Activated gamma-delta T cell treated with Interleukin-2 at 50 U/mL for 16 hours (primary cell): ENCODE data around the gene ZFYVE1.
"Not testable (repeated sequence)": the region's sequence is repeated elsewhere in the genome, so short reads cannot be mapped to it uniquely, and the experiment has no call there.

ENCODE experiments used
- DNase-seq: peaks from one replicate; pipeline ENCODE4 v3.0.0-alpha.2; 2020

Gene ZFYVE1

DNA sequence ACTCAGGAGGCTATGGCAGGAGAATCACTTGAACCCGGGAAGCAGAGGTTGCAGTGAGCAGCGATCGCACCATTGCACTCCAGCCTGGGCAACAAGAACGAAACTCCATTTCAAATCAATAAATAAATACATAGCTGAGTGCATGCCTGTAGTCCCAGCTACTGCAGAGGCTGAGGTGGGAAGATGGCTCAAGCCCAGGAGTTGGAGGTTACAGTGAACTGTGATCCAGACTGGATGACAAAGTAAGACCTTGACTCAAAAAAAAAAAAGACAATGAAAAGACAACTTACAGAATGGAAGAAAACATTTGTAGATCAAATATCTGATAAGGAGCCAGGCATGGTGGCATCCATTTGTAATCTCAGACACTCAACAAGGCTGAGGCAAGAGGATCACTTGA lies 27.6 kb downstream of the ZFYVE1 start:
- no peak for DNase-seq

DNA sequence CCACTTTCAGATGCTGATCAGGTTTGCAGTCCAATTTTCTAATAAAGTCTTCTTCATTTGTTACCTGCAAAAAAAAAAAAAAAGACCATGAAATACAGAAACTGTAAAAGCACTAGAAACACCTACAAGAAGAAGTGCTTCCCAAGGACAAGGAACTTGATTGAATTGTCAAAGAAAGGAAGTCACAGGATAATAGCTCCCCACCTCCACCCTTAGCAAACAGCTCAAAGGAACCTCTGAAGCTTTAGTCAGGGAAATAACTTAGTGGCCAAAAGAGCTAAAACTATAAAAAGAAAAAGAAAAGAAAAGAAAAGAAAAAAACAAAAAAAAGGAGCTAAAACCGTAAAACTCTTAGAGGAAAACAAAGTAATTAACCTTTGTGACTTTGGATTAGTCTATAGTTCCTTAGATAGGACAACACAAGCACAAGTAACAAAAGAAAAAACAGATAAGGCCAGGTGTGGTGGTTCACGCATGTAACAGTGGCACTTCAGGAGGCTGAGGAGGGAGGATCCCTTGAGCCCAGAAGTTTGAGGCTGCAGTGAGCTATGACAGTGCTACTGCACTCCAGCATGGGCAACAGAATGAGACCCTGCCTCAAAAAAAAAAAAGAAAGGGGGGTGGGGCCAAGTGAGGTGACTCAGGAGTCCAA lies 28.5 kb downstream of the ZFYVE1 start:
- DNase-seq = no peak

DNA sequence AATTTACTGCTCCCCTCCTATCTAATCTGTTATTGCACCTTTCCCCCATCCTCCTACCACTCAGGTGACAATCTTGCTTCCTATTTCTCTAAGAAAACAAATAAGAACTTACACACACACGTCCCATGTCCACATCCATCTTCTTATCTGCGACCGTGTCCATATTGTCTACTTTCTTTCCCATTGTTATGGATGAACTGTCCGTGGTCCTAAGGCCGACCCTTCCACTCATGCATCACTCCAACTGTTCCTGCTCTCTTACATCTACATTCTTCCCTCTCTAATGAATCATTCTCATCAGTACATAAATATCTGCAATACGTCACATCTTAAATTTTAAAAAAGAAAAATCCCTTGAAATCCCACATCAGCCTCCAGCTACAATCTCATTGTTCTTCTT lies 30.0 kb downstream of the ZFYVE1 start:
- DNase-seq = no peak

DNA sequence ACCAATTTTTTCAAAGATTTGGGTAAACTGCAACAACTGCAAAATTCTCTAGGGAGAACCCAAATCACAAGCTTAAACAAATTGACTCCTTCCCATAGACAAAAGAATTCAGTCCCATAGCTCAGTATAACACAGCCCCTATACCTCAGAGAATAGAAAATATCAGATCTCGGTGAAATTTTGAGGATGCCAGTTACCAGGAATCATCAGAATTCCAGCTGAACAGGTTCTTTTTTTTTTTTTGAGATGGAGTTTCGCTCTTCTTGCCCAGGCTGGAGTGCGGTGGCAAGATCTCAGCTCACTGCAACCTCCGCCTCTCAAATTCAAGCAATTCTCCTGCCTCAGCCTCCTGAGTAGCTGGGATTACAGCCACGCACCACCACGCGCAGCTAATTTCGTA lies 36.7 kb downstream of the ZFYVE1 start:
- DNase-seq = no peak

DNA sequence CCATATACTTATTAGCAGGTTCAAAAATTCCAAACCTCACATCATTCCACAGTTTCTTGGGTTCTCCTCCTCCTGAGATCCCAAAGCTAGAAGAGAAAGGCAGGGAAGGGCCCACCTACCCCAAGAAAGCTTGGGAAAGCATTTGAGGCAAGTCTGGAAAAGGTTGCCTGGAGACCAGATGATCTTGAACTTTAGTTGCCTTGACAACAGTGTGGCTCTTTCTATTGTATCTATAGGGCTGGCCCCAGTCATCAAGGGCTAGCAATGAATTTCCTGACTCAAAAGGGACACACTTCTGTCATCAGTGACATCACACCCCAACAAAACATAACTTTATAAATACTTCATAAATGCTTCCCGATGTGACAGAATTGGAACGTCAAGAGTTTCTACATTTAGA lies 40.0 kb downstream of the ZFYVE1 start:
- no peak for DNase-seq

DNA sequence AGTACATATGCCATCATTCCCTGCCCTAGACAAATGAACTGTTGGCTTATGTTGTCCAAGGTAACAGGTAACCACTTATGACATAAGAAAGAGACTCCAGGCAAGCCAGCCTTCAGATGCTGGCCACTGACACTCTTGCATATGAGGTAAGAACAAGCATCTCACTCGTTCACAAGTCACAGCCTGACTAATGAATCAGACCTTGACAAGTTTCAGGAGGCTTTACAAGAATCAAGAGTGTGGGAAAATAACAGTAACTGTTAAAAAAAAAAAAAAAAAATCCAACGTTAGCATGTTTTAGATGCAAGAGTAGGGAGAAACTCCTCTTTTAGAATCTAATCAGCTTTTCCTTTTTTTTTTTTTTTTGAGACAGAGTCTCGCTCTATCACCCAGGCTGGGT lies 40.7 kb downstream of the ZFYVE1 start:
- DNase-seq = no peak

DNA sequence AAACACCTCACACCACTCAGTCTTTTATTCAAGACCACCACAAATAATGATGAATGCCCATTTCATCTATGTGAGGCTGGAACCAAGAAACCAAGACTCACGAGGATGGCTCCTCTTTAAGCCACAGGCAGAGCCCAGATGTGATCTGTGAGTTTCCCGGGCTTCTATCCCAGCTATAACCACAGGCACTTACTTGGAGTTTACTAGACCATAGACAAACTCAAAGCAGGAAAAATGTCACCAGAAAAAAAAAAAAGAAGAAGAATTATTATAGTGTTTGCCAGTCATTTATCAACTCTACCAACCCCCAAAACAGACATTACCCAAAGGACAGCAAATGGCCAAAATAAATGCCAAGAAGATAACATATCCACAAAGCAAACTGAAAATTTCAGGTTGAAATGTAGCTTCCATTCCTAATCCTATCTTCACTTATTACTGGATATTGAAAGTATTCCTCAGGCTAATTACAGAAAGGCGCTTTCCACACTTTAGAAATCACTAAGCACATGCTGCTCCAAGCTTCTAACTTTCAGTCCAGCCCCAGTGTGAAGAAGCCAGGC lies 44.7 kb downstream of the ZFYVE1 start:
- no peak for DNase-seq

DNA sequence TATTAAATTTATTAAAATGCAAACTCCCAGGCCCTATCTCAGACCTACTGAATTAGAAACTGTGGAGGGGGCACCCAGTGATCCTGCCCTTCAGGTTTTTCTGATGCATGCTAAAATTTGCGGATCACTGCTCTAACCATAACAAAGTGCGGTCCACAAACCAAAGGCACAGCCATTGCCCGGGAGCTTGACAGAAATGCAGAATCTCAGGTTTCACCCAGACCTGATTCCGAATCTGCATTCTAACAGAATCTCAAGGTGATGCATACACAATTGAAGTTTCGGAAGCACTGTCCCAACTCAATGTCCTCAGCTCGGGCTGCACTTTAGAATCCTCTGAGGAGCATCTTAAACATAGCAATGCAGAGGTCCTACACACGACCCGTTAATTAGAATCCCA lies 46.0 kb downstream of the ZFYVE1 start:
- DNase-seq = no peak

DNA sequence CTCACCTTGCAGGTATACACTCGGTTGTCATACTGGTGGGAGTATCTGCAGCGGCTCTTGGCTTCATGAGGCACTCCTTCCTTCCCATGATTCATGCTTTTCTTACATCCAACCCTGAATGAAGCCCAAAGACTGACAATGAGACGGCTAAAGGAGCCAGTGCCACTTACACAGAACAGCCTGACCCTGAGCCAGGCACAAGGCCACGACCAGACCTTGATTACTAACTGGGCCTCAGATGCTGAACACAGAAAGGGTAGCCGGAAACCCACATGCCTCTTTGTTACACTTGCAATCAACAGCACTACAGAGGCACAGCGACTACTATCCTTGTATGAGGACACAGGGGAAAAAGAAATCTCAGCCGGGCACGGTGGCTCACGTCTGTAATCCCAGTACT lies 48.0 kb downstream of the ZFYVE1 start:
- DNase-seq = no peak

DNA sequence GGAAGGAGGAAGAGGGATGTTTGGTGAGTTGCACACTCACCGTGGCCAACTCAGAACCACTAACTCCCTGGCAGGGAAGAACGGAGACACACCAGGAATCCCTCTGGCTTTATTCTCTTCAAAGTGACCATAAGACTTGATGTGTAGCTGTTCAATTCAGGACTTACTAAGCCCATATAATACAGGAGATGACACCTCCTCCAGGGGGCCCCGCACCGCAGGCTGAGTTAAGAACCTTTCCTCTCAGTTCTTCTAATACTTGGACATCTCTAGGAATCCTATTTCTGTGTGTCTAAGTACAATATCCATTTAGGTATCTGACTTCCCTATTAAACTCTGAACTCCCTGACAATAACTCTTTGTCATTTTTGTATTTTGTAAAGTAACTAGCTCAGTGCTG lies 51.1 kb downstream of the ZFYVE1 start:
- DNase-seq = no peak

DNA sequence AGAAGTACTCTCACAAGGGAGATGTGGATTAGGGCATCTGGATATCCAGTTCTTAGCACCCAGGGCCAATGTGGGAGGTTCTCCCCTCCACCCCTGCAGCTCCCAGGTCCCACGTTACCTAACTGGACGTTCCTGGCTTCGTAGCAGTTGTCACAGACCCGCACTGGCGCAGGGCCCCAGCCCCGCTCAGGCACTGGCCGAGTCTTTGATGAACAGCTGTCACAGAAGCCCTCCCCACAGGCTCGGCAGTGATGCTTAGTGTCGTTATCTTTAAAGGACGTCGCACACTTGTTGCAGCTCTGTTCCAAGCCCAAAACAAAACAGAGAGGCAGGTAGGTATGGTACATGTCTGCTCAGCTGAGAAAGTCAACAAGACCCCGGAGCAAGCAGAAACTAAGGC lies 52.2 kb downstream of the ZFYVE1 start:
- DNase-seq = no peak

DNA sequence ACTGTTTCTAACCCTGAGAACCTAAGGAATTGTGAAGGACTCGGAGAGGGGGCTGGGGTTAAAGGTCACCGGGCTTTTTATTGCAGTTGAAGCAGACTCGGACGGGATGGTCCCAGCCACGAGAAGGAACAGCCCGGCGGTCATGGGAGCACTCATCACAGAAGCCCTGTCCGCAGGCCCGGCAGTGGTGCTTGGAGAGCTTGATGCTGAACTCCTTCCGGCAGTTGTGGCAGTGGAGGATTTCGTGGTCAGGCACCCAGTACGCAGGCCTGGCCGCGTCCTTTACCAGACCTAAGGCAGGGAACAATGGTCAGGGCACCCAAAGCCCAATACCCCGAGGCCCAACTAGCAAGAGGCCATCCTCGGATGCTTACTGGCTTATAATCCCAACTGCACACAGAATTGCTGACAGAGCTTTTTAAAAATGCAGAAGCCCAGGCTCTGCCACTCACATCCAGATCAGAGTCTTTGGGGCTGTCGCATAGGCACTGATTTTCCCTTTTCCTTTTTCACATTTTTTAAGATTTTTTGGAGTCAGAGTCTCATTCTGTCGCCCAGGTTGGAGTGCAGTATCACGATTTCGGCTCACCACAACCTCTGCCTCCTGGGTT lies 56.0 kb downstream of the ZFYVE1 start:
- no peak for DNase-seq

DNA sequence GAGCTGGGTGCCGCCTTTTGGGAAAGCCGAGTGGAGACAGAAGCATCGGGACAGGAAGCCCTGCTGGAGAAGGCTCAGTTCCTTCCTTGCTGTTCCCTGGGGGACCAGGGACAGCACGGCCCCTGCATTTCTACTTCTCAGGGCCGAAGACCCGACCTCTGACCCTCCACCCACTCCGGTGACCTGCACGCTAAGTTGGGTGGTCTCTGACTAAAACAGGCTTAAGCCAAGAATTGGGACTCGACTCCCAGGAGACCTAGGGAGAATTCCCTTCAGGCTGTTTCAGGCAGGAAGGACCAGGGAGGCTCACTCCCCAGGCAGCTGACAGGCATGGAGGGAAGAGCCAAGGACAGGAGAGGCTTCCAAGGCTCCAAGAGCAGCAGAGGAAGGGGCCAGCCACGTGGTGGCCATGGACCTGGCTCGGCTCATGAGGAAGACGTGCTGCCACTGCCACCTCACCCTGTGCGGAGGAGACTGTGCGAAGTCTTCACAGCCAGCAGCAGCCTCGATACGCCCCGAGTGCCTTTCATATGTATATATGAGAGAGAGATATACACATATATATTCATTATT lies 56.8 kb downstream of the ZFYVE1 start:
- no peak for DNase-seq

DNA sequence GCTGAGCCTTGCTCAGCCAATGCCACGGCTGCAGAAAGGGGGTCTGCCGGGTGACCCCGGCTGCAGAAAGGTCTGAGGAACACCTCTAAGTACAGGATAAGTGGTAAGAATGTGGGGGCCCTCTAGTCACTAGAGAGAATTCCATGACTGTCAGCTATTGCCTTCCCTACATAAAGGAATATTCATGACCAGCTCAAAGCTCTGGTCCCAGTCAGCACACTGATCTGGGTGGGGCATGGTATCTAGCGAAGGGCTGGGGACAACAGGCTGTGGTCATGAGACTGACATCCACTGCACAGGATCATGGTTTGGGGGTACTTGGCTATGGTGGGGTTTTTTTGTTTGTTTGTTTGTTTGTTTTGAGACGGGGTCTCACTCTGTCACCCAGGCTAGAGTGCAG lies 58.6 kb downstream of the ZFYVE1 start:
- DNase-seq = no peak

DNA sequence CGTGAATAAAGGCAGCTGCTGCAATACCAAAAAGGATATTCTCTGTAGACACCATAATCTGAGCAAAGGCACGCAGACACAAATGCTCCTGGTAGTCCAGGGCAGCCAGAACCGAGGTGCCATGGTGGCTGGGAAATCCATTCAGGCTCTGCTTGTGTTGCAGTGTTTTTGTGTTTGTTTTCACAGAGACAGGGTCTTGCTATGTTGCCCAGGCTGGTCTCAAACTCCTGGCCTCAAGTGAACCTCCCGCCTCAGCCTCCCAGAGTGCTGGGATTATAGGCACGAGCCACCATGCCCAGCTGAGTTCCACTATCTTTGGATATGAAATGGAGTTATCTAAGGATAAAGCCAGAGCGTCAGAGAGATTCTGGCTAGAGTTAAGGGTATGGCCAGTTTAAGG lies 60.9 kb downstream of the ZFYVE1 start:
- no peak for DNase-seq

DNA sequence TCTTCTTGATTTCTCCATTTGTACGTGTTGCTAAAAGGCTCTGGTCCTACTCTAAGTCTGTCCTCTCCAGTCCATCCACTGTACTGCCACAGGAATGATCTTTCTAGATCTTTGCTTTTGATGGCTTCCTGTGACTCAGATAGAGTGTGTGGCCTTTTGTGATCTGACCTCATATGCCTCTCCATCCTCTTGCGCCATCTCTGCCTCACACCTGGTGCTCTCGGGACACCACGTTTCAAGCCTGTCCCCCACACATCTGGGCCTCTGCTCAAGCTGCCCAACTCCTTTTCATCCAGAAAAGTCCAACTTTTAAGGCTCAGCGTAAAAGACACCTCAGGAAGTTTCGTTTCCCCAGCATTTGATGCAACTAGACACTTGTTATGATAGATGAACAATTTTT lies 61.7 kb downstream of the ZFYVE1 start:
- DNase-seq = no peak

DNA sequence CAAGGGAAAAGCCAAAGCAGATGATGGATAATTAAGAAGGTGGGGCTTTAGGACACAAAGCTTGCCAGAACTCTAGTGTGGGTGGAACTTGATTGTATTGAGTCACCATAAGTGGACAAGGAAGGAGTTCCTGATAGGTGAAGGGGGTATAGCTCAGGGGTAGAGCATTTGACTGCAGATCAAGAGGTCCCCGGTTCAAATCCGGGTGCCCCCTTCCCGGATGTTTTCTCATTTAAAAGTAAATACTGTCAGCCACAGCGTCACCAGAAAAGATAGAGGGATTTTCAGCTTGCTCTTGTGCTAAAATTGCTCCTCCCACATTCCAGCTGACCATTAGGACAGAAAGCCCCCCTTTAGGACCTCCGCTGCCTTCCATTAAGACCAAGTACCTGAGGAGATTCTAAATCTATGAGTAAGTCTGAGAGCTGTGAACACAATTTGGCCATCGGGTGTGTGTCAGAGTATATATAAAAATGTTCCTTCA lies 64.0 kb downstream of the ZFYVE1 start:
- DNase-seq = no peak

DNA sequence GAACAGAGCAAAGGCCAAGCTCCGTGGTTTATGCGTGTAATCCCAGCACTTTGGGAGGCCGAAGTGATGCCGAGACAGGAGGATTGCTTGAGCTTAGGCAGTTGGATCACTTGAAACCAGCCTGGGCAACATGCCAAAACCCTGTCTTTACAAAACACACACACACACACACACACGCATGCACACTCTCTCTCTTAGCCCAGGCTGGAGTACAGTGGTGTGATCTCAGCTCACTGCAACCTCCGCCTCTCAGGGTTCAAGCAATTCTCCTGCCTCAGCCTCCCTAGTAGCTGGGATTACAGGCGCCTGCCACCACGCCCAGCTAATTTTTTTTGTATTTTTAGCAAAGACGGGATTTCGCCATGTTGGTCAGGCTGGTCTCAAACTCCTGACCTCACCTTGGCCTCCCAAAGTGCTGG lies 64.6 kb downstream of the ZFYVE1 start:
- DNase-seq = not testable (repeated sequence)

DNA sequence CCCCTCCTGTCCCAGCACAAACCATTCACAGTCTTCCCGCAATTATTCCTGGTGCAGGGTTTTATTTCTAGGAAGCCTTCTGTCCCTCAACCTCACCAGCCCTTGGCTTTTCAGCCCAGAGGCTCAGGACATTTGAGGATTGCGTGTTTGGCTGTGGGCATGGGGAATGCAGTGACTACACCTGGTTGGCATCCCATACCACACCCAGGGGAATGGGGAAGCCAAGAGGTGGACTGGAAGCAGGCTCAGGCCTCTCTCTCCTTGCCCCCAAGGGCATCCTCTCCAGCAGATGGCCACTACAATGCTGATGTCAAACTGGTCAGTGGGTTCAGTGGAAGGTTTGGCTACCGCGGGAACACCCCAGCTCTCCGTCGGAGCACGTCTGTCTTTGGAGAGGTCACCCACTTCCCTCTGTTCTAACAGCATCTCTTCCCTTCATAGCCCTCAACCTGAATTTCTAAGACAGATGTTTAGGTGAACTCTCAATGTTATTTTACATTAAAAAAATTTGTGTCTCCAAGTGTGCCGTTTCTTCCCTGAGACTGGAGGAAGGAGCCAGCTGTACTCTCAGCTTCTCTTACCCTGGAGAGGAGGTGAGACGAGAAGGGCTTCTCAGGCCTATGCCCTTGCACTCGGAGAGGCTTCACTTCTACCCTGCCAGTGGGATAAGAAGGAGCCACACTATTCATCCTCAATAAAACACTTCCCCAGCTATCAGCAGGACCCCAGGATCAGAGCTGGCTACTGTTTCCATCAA lies 65.1 kb downstream of the ZFYVE1 start:
- no peak for DNase-seq

DNA sequence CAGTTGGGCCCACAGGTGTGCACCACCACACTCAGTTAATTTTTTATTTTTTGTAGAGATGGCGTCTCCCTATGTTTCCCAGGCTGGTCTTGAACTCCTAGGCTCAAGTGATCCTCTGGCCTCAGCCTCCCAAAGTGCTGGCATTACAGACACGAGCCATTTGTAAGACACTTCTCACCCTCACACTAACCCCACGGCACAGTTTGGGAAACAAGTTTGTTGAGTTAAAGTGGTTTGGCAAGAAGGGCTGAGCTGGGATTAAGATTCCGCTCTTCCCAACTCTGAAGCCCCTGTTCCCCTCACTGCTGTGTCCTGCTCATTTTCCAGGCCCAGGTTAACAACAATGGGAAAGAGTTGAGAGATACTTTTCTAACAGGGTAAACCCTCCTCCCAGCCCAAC lies 65.9 kb downstream of the ZFYVE1 start:
- not testable (repeated sequence) for DNase-seq

DNA sequence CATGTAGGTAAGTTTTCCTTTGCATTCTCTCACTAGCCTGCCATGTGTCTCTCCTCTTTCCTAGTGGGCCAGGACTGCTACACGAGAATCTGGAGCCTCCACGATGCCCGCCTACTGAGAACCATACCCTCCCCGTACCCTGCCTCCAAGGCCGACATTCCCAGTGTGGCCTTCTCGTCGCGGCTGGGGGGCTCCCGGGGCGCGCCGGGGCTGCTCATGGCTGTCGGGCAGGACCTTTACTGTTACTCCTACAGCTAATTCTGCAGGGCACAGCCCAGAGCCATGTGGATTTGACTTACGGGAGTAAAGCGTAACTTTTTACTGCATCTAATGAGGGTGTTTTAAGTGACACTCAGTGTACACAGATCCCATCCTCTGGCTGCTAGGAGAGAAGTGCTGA lies 68.4 kb downstream of the ZFYVE1 start:
- no peak for DNase-seq

DNA sequence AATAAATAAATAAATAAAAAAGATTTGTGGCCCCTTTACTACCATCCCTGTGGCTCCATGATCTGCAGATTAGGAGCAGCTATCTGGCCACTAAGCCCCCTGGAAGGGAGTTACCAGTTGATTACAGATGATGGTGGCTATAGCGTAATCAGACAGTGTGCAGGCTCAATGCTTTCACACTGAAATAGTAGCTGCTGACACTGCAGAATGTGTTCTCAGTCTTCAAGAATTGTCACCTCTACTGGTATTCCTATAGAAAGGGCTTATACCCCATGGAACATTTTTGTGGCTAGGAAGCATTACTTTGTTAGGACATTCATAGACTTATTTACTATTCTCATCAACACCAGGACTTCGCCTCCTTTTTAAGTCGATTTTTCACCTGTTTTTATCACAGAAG lies 69.7 kb downstream of the ZFYVE1 start:
- no peak for DNase-seq

DNA sequence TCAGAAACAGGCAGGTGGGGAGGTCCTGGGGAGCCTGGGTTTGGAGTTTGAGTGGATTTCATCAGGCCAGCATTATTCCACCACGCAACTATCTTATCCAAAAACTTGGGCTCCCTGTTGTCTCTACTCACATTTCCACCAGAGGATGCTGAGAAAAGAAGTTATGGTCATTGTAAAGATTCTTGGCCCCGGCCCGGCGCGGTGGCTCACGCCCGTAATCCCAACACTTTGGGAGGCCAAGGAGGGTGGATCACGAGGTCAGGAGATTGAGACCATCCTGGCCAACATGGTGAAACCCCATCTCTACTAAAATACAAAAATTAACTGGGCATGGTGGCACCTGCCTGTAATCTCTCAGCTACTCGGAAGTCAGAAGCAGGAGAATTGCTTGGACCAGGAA lies 70.2 kb downstream of the ZFYVE1 start:
- DNase-seq = not testable (repeated sequence)

DNA sequence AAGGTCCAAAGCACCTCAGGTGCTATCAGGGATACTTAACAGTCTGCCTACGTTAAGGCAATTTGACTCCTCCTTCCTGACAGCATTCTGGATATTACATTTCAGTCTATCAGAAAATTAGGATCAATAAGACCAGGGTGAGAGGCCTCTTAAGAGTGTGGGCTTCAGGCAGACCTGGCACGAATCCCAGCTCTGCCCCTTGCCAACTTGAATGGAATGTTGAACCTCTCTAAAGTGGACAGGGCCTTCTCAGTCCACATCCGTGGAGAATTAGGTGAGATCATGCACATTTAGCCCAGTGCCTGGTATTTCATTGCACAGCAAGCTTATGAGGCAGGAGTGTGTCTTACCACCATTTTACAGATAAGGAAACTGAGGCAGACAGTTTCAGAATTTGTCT lies 74.7 kb downstream of the ZFYVE1 start:
- no peak for DNase-seq
